Right kidney (tissue), 1 donor: ENCODE results near the gene RALGAPA2.

ENCODE experiments used
- DNase-seq: peaks from one replicate; pipeline ENCODE4 v3.0.0-alpha.2; 2016

RALGAPA2 gene

GRCh38 chr20:20683481-20684321, 28.7 kb downstream of the RALGAPA2 start:
- DNase-seq: no peak

- DNase-seq: no peak
Observed at GRCh38 chr20:20683020-20683419, 29.4 kb downstream of the RALGAPA2 start.

DNA sequence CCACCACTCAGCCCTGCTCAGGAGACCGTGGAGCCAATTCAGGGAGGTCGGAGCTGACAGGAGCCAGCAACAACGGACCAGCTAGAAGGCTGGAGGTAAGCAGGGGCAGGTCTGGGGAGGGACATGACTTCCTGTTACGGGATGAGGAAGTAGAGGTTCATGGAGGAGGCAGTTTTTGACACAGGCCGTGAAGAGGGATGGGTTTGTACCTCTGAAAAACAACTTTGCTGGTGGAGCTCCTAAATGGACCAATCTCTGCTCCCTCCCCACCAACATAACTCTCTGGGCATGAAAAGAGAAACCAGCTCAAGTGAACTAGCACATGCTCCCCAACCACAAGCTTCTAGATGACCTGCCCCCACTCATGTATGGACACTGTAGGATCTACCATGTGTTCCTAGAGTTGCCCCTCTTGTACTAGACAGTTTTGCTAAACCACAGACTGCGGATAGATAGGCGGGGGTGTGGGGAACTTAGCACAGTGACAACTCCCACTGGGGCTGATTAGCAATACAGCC, 31.4 kb downstream of the RALGAPA2 start:
- DNase-seq: no peak

DNA sequence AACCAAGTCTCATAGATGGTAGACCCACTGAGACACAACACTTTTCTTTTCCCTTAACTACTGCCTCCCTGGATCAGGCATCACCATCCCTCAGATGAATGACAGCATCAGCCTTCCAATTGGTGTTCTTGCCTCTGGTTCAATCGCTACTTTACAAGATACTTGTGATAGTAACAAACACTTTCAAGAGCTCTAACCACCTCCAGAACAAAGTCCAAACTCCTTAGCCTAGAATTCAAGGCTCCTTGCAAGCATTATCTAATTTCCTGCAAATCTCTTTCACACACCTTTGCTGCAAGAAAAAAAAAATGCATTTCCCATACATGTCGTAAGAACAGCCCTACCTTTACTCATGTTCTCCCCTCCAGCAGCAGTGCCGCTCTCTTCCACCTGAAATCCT, 33.1 kb downstream of the RALGAPA2 start:
- no peak for DNase-seq

DNA sequence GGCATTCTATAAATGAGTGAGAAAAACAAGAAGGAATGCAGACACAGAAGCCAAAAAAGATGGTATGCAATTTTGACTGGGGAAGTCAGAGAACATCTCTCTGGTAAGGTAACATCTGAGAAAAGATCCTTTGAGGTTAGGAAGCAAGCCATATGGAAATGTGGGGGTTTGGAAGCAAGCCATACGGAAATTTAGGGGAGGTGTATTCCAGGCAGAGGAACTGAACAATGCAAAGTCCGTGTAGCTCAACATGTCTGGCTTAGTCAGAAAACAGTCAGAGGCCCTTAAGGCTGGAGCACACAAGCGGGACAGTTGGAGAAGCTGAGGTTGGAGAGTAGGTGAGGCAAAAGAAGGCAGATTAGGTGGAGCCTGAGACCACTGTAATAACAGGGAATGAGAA, 35.3 kb downstream of the RALGAPA2 start:
- DNase-seq: no peak

- DNase-seq: no peak
Observed at GRCh38 chr20:20668639-20669038, 43.8 kb downstream of the RALGAPA2 start.

DNA sequence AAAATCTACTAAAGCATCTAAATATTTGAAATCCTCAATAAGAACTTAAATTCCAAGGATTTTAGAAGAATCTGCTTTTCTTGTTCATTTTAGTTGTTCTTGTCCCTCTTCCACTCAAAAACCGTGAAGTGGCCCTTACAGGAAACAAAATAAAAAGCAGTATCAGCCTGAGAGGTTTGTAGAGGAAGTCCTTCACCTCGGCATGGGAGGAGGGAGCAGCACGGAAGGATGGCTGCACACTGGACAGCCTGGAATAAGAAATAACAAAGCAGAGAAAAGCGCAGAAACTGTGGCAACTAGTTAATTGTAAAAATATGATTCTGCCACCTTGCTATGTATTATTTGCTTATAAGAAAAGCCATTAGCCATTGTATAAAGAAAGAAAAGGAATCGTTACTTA, 46.1 kb downstream of the RALGAPA2 start:
- DNase-seq: no peak

DNA sequence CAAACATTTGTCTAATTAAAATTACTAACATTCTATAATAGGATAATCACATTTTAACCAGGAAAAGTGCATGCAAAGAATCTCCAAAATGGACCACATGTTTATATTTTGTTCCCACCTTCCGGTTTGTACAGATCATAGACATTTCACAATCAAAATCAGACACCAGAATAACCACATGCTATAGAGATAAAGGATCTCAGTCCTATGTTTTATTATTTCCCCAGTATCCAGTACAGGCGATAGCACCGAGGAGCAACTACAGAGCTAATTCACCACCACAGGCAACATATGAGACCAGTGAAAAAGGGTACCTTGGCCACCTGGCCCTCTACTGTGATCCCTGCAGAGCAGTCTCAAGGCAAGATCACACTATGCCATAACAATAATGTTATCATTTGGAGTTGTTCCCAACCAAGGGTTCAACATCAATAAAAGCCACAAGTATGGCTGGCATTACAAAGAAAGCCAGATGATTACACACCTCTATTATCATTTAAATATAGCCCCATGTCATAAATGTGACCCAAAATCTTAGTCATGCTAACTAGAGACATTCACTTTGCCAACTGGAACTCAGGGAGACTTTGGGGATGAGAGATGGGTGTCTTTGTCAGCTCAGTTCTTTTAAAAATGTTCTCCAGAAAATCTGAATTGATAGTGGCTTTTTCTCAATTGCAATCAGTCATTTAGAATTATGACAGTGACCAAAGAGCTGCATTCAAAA, 46.7 kb downstream of the RALGAPA2 start:
- no peak for DNase-seq

DNA sequence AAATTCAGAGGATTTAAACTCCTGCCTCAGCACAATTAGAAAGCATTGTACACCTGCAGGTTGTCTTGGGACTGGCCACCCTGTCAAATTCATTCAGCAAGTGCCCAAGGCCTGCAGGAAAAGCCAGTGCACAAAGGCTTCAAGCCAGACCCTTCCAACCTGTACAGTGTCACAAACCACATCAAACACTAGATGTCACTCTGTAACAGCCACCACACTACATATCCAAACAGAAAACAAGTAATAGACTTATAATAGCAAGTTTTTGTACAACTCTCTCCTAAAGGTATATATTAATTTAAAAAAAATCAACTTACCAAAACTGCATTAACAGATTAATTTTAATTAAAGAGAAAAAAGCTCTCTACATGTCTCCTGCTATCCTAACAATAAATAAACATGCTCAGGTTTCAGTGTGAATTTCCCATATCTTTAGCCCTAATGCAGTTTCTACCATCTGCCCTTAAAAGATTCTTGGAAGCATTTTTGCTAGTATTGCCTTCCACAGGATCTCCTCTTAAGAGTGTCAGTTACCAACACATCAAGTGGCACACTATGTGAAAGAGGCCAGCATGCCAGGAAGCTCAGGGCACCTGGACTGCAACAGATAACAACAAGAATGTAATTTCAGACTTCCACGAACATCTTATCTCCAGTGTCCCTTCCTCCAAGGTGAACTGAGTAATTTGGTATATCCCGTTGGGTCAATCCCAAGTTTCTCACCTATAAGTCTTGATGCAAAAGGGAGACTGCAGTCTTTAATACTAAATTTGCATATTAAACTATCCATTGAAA, 47.5 kb downstream of the RALGAPA2 start:
- DNase-seq: no peak

- no peak for DNase-seq
Observed at GRCh38 chr20:20663841-20664240, 48.6 kb downstream of the RALGAPA2 start.

GRCh38 chr20:20658871-20659431, 53.5 kb downstream of the RALGAPA2 start:
- DNase-seq: no peak

DNA sequence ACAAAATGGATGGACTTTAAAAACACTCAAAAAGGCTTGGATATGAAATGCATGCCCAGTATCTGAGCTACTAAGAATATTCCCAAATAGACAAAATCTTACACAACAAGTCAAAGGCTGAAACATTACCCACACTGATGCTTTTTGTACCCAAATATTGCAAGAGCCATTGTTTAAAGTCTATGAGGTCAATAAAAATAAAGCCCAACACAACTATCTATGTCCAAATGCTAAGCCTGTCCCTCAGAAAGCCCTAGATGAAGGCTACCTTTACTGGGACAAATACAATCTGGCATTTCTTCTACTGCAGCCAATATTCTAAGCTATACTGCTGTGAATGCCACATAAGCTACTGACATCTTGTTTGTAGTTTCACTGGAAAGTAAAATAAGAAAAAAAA, 54.3 kb downstream of the RALGAPA2 start:
- no peak for DNase-seq

DNA sequence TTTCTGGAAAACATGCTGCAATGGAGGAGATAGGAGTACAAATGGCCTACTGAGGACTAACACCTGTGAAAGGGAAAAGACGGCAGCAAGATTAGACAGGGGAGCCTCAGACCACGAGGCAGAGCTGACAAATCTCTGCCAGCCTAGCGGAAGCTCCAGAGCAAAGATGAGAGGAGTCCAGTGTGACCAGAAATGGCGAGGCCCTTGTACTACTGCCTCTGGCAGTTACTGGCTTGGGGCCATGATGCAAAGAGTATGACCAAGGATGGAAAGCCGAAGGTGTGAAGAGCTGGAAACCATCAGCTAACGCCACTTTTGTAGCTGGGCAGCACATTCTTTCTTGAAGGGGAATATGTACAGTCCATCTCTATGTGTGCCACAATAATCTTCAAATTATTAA, 55.4 kb downstream of the RALGAPA2 start:
- no peak for DNase-seq

DNA sequence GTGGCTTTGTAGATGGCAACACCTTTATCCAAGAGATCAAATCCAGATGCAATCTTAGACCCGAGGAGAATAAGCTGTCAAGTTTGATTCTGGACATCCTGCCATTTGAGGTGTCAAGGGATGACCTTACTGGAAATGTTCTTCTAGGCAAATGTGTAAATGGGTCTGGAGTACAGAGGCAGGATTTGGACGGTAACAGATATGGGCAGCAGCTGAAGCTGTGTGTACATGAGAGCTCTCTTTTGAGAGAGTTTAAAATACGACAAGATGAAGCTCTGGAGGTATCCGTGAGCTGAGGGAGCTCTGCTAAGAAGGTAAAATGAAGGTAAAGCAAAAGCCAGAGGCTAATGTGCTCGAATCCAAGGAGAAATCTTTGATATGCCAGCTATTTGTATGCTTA, 56.6 kb downstream of the RALGAPA2 start:
- no peak for DNase-seq

- DNase-seq: no peak
Observed at GRCh38 chr20:20649945-20650344, 62.5 kb downstream of the RALGAPA2 start.

- DNase-seq: no peak
Observed at GRCh38 chr20:20643927-20644326, 68.5 kb downstream of the RALGAPA2 start.

DNA sequence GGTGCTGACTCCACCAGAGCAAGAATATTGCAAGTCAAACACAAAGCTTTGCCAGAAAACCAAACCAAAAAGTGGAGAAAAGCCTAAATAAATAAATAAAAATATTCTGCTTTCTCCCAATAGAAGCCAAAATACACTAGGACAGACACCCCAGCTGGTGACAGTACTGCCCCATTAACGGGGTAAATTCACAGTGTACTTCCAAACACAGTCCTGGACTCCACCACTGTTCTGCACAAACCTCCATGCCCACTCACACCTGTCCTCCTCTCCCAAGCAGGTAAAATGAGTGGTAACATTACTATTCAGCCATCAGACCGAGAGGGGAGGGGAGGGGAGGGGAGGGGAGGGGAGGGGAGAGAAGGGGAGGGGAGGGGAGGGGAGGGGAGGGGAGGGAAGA, 70.7 kb downstream of the RALGAPA2 start:
- no peak for DNase-seq

- no peak for DNase-seq
Observed at GRCh38 chr20:20638878-20639277, 73.6 kb downstream of the RALGAPA2 start.

DNA sequence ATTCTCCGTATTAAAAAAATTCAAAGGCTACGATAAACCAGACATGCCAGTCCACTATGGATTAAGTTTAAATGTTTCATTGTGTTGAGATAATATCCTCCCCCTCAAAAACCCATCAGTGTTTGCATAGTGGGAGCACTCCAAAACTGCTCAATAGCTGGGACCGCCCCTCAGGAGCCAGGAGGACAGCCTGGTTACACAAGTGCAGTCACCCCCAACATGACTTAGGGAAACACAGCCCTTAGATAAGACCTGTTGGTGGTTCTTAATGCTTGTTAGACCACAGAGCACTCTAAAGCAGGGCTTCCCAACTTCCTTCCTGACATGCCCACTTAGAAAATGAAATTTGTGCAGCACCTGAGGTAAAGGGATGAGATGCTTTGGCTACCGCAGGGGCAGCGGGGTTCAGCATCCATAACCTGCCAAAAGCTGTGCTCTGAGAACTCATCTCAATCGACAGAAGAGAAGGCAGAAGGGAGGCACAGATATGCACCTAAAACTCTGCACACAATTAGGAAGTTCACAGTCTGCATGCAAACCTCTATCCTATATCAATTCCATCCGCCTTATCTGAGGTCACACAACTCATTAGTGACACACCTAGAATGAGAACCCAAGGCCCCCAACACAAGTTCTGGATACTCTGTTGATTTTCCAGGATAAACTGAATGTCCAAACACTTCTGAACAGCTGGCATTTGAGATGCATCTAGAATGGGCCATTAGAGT, 74.3 kb downstream of the RALGAPA2 start:
- DNase-seq: no peak

DNA sequence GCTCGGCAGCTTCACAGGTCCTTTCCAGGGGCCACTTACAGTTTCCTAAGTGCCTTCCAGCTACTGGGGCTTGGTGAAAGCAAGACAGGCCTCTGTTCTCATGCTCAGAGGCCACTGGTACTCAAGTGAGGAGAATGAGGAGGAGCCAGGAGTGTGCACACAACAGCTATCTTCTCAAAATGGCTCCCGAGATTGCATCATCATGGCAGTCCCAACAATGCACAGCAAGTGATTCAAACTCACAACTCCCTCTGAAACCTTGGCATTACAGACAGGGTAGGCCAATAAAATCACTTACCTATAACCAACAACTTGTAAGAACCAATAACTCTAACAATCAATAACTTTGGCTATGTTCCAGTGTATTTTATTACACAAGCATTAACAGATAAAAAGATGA, 77.4 kb downstream of the RALGAPA2 start:
- no peak for DNase-seq

DNA sequence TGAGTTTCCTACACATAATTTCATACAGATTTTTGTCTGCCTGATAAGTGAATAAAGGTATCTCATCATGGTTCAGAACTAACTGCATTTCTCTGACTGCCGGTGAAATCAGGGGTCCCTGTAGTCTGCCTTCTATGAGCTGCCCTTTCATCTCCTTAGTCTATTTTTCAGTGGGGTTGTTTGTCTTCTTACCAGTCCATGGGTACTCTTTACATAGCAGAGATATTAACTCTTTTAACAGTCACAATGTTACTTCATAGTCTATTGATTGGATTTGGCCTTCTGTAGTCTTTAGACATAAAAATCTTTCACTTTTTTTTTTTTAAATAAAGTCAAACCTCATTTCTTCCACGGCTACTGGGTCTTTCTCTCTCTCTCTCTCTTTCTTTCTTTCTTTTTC, 79.8 kb downstream of the RALGAPA2 start:
- DNase-seq: no peak

GRCh38 chr20:20630551-20630950, 81.9 kb downstream of the RALGAPA2 start:
- no peak for DNase-seq
